HG02938 (cell line): ENCODE data around the gene PMFBP1.

ENCODE experiments used
- ATAC-seq: cut with Tn5 transposase; IDR thresholded peaks from one replicate; pipeline ENCODE4 v1.9.1; 2021; ENCODE audit warnings: mild to moderate bottlenecking, moderate library complexity; ENCODE audit not compliant: unreplicated experiment

Gene PMFBP1

GRCh38 chr16:72172105-72173034 is at the start of gene PMFBP1:
PMFBP1 (minus strand) TSS chr16:72172155; CDS start chr16:72171208, 947 bp downstream.
- peak; percentile 98 for ATAC-seq

- no peak for ATAC-seq
These were observed 49.7 kb upstream of the PMFBP1 start for GRCh38 chr16:72221630-72222024.

- ATAC-seq: no peak
These were observed 49.1 kb upstream of the PMFBP1 start for GRCh38 chr16:72220875-72221629.

GRCh38 chr16:72219282-72219681 is 47.3 kb upstream of the PMFBP1 start:
- no peak for ATAC-seq

- no peak for ATAC-seq
These were observed 44.8 kb upstream of the PMFBP1 start for GRCh38 chr16:72216767-72217166.

GRCh38 chr16:72214821-72215220 is 42.9 kb upstream of the PMFBP1 start:
- no peak for ATAC-seq

- ATAC-seq: no peak
These were observed 39.2 kb upstream of the PMFBP1 start for GRCh38 chr16:72211110-72211509.

- no peak for ATAC-seq
These were observed 38.6 kb upstream of the PMFBP1 start for GRCh38 chr16:72210555-72210954.

- no peak for ATAC-seq
These were observed 38.1 kb upstream of the PMFBP1 start for GRCh38 chr16:72210072-72210471.

- ATAC-seq: no peak
These were observed 34.3 kb upstream of the PMFBP1 start for GRCh38 chr16:72206299-72206698.

- ATAC-seq: peak; percentile 82
These were observed 31.4 kb upstream of the PMFBP1 start for GRCh38 chr16:72203401-72203800.

- ATAC-seq: no peak
These were observed 30.1 kb upstream of the PMFBP1 start for GRCh38 chr16:72202014-72202413.

GRCh38 chr16:72201387-72201786 is 29.4 kb upstream of the PMFBP1 start:
- ATAC-seq: no peak

- ATAC-seq: no peak
These were observed 27.9 kb upstream of the PMFBP1 start for GRCh38 chr16:72199761-72200337.

GRCh38 chr16:72198771-72199201 is 26.8 kb upstream of the PMFBP1 start:
- no peak for ATAC-seq

GRCh38 chr16:72198021-72198711 is 26.2 kb upstream of the PMFBP1 start:
- ATAC-seq: no peak

GRCh38 chr16:72197545-72197944 is 25.6 kb upstream of the PMFBP1 start:
- no peak for ATAC-seq

GRCh38 chr16:72195609-72196008 is 23.7 kb upstream of the PMFBP1 start:
- ATAC-seq: no peak

GRCh38 chr16:72191551-72191950 is 19.6 kb upstream of the PMFBP1 start:
- ATAC-seq: no peak

GRCh38 chr16:72189865-72190371 is 18.0 kb upstream of the PMFBP1 start:
- no peak for ATAC-seq

GRCh38 chr16:72188541-72188940 is 16.6 kb upstream of the PMFBP1 start:
- ATAC-seq: no peak
